ENCODE measurements around the gene PMFBP1. TPM values are rescaled to one million over a fixed set of nuclear protein-coding genes. Genes with fewer than 3 reads are reported as not detected.
A peak's percentile ranks its signal among the peaks of the same experiment; 100 is the strongest.
"Not testable (repeated sequence)": the region's sequence is repeated elsewhere in the genome, so short reads cannot be mapped to it uniquely, and the experiment has no call there.

Gene PMFBP1
- polyA plus RNA-seq, 4 donors = 1.2 to 5.8 (median 3.9) TPM

- DNase-seq (ENCODE audit: low read depth in 4 of 4, low spot score in 3 of 4) = no peak
Observed at GRCh38 chr16:72108353-72109102, 63.4 kb downstream of the PMFBP1 start.

GRCh38 chr16:72107371-72107770 lies 64.6 kb downstream of the PMFBP1 start:
- DNase-seq (ENCODE audit: low read depth in 4 of 4, low spot score in 3 of 4) = no peak

- no peak for DNase-seq (ENCODE audit: low read depth in 4 of 4, low spot score in 3 of 4)
Observed at GRCh38 chr16:72105978-72106377, 66.0 kb downstream of the PMFBP1 start.

- no peak for DNase-seq (ENCODE audit: low read depth in 4 of 4, low spot score in 3 of 4)
Observed at GRCh38 chr16:72104905-72105304, 67.0 kb downstream of the PMFBP1 start.

- no peak for DNase-seq (ENCODE audit: low read depth in 4 of 4, low spot score in 3 of 4)
Observed at GRCh38 chr16:72101195-72101594, 70.8 kb downstream of the PMFBP1 start.

- no peak for DNase-seq (ENCODE audit: low read depth in 4 of 4, low spot score in 3 of 4)
Observed at GRCh38 chr16:72099377-72099818, 72.6 kb downstream of the PMFBP1 start.

- no peak for DNase-seq (ENCODE audit: low read depth in 4 of 4, low spot score in 3 of 4)
Observed at GRCh38 chr16:72098936-72099335, 73.0 kb downstream of the PMFBP1 start.

- DNase-seq (ENCODE audit: low read depth in 4 of 4, low spot score in 3 of 4) = no peak
Observed at GRCh38 chr16:72094266-72094610, 77.7 kb downstream of the PMFBP1 start.

GRCh38 chr16:72093448-72094265 lies 78.3 kb downstream of the PMFBP1 start, which contains the start of the genes DHX38 and TXNL4B:
TSS of gene DHX38 (plus strand) at chr16:72093847. CDS start at chr16:72096158, 2,311 bp downstream.
TSS of gene TXNL4B (minus strand) at chr16:72093620. CDS start at chr16:72090749, 2,871 bp downstream.
- peak; percentile 96 to 98 (median 98) for DNase-seq (ENCODE audit: low read depth in 4 of 4, low spot score in 3 of 4)

- no peak for DNase-seq (ENCODE audit: low read depth in 4 of 4, low spot score in 3 of 4)
Observed at GRCh38 chr16:72092832-72093447, 79.0 kb downstream of the PMFBP1 start.

- no peak for DNase-seq (ENCODE audit: low read depth in 4 of 4, low spot score in 3 of 4)
Observed at GRCh38 chr16:72091217-72091616, 80.7 kb downstream of the PMFBP1 start.

GRCh38 chr16:72085002-72085401 lies 87.0 kb downstream of the PMFBP1 start:
- DNase-seq (ENCODE audit: low read depth in 4 of 4, low spot score in 3 of 4) = no peak

- DNase-seq (ENCODE audit: low read depth in 4 of 4, low spot score in 3 of 4) = no peak
Observed at GRCh38 chr16:72084445-72084844, 87.5 kb downstream of the PMFBP1 start.

- DNase-seq (ENCODE audit: low read depth in 4 of 4, low spot score in 3 of 4) = no peak
Observed at GRCh38 chr16:72083778-72084404, 88.1 kb downstream of the PMFBP1 start.

GRCh38 chr16:72076991-72077706 lies 94.8 kb downstream of the PMFBP1 start:
- not testable (repeated sequence) for DNase-seq (ENCODE audit: low read depth in 4 of 4, low spot score in 3 of 4)

GRCh38 chr16:72075067-72075466 lies 96.9 kb downstream of the PMFBP1 start:
- not testable (repeated sequence) for DNase-seq (ENCODE audit: low read depth in 4 of 4, low spot score in 3 of 4)

GRCh38 chr16:72073560-72074230 lies 98.3 kb downstream of the PMFBP1 start:
- DNase-seq (ENCODE audit: low read depth in 4 of 4, low spot score in 3 of 4) = no peak

GRCh38 chr16:72072514-72073342 lies 99.2 kb downstream of the PMFBP1 start:
- DNase-seq (ENCODE audit: low read depth in 4 of 4, low spot score in 3 of 4) = no peak
